Measurements from ENCODE around the gene KIFC3. TPM values are rescaled to one million over a fixed set of nuclear protein-coding genes. Genes with fewer than 3 reads are reported as not detected.
A peak's percentile ranks its signal among the peaks of the same experiment; 100 is the strongest.
"Not testable (repeated sequence)": the region's sequence is repeated elsewhere in the genome, so short reads cannot be mapped to it uniquely, and the experiment has no call there.

Gene KIFC3
- total RNA-seq, 3 donors from 2014 or later: 15.7 to 36.1 (median 35.1) TPM

DNA sequence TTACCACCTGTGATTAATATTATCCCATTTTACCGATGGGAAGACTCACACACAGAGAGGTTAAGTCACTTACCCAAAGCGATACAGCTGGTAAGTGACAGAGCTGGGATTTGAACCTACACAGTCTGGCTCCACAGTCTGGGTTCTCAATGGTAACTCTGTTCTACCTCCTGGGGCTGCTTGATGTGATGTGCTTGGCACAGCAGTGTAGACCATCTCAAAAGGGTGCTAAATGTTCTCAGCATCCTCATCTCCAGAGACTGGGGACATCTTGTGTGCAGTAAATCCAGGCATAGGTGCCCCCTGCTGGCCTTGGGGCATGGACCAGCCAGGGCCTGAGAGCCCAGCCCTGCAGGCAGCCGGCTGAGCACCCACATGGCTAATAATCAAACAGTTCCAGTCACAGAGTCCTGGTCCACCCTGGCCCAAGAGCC lies 82.1 kb downstream of the KIFC3 start:
- Histone ChIP-seq H3K9me3 (no peaks in the 10 kb centered on the region), H3K4me1 (no peaks in the 10 kb centered on the region), H3K36me3 (no peaks in the 10 kb centered on the region), H3K27ac (no peak overlapping the region), H3K27me3 (no peaks in the 10 kb centered on the region), H3K4me3 (no peak overlapping the region)
- TF ChIP-seq POLR2A (IDR thresholded peaks at IDR 0.05): no peak
- TF ChIP-seq, protein P1, sequence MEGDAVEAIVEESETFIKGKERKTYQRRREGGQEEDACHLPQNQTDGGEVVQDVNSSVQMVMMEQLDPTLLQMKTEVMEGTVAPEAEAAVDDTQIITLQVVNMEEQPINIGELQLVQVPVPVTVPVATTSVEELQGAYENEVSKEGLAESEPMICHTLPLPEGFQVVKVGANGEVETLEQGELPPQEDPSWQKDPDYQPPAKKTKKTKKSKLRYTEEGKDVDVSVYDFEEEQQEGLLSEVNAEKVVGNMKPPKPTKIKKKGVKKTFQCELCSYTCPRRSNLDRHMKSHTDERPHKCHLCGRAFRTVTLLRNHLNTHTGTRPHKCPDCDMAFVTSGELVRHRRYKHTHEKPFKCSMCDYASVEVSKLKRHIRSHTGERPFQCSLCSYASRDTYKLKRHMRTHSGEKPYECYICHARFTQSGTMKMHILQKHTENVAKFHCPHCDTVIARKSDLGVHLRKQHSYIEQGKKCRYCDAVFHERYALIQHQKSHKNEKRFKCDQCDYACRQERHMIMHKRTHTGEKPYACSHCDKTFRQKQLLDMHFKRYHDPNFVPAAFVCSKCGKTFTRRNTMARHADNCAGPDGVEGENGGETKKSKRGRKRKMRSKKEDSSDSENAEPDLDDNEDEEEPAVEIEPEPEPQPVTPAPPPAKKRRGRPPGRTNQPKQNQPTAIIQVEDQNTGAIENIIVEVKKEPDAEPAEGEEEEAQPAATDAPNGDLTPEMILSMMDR (IDR thresholded peaks at IDR 0.05): peak in 1 of 3 donors; percentile 24
- DNase-seq (ENCODE audit: low spot score in 2 of 2): no peak
- intact Hi-C loops (cut with DNase I; ENCODE audit: low total_unique reads): no loop called here

DNA sequence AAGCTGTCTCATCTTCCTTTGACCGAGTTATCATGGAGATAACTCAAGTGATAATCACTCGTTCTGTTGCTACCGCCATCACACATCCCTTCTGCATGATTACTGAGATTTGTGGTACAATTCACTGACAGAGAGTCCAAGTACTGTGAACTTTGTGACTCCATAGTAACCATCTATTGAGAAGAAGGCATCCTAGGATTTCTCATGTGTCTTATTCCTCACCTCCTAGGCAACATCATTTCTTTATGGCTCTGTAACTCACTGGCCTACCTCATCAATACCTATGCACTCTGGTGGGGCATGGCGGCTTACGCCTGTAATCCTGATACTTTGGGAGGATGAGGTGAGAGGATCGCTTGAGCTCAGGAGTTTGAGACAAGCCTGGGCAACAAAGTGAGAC lies 88.2 kb downstream of the KIFC3 start:
- intact Hi-C loops (cut with DNase I; ENCODE audit: low total_unique reads): no loop called here
- TF ChIP-seq POLR2A (IDR thresholded peaks at IDR 0.05) (no peak), POLR2AphosphoS5 (IDR thresholded peaks at IDR 0.05) (no peak)
- TF ChIP-seq, protein P1 (IDR thresholded peaks at IDR 0.05): no peak

DNA sequence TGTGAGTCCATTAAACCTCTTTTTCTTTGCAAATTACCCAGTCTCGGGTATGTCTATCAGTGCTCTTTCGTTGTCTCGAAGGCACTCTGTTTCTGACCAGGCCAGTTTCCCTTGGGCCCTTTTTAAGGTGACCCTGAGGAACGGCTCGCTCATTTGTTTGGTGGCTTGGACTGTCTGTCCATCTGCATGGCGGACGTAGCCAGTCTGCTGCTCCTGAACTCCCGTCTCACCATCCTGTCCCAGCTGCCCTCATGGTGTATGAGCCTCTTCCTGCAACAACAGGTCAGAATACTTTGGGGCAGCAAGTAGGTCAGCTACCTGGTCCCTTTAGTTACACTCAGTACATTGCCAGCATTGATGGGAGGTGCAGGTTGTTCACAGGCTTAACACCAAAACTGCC lies 88.7 kb downstream of the KIFC3 start:
- H3K4me1 ChIP-seq: no peaks in the 10 kb centered on the region
- intact Hi-C loops (cut with DNase I; ENCODE audit: low total_unique reads): loop anchor here (1.0 kb wide), 1 partner anchor 27 kb away; no protein-coding TSS in a partner anchor
- no peaks in the 10 kb centered on the region for H3K27me3 ChIP-seq
- no peak for TF ChIP-seq POLR2A (IDR thresholded peaks at IDR 0.05)
- TF ChIP-seq, protein P1 (IDR thresholded peaks at IDR 0.05): no peak
- no peak for TF ChIP-seq POLR2AphosphoS5 (IDR thresholded peaks at IDR 0.05)
- no peaks in the 10 kb centered on the region for H3K36me3 ChIP-seq
- no peak overlapping the region for H3K4me3 ChIP-seq
- DNase-seq (ENCODE audit: low spot score in 2 of 2): no peak
- no peaks in the 10 kb centered on the region for H3K9me3 ChIP-seq
- H3K27ac ChIP-seq: no peak overlapping the region

More for the DNA sequence above, 88.2 kb downstream of the KIFC3 start:
- Histone ChIP-seq H3K9me3 (no peaks in the 10 kb centered on the region), H3K4me1 (no peaks in the 10 kb centered on the region), H3K36me3 (no peaks in the 10 kb centered on the region), H3K27me3 (no peaks in the 10 kb centered on the region), H3K4me3 (no peak overlapping the region), H3K27ac (no peak overlapping the region)
- no peak for DNase-seq (ENCODE audit: low spot score in 2 of 2)

DNA sequence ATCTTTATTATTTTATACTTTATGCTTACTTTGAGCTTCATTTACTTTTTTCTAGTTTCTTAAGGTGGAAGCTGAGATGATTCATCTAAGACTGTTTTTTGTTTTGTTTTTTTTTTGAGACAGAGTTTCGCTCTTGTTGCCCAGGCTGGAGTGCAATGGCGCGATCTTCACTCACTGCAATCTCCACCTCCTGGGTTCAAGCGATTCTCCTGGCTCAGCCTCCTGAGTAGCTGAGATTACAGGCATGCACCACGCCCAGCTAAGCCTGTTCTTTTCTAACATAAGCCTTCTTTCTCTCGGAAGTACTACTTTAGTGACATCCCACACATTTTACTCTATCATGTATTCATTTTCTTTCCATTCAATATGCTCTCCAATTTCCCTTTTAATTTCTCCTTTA lies 89.7 kb downstream of the KIFC3 start:
- H3K36me3 ChIP-seq; DNase-seq (ENCODE audit: low spot score in 2 of 2): not testable (repeated sequence)

DNA sequence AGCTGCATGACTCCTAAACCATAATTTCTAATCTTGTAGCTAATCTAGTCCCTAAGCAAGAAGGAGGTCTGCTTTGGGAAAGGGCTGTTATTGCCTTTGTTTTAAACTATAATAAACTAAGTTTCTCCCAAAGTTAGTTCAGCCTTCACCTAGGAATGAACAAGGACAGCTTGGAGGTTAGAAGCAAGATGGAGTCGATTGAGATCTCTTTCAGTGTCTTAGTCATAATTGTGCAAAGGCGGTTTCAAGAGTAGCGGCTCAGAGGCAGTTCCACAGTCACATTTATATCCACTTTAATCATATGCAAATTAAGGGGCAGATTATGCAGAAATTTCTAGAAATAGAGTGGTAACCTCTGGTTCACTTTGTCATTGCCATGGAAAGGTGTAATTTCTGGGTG lies 90.3 kb downstream of the KIFC3 start:
- no peaks in the 10 kb centered on the region for H3K9me3 ChIP-seq
- intact Hi-C loops (cut with DNase I; ENCODE audit: low total_unique reads): no loop called here
- H3K36me3 ChIP-seq: no peaks in the 10 kb centered on the region
- no peaks in the 10 kb centered on the region for H3K4me1 ChIP-seq
- no peak overlapping the region for H3K27ac ChIP-seq
- no peak overlapping the region for H3K4me3 ChIP-seq
- no peaks in the 10 kb centered on the region for H3K27me3 ChIP-seq
- no peak for DNase-seq (ENCODE audit: low spot score in 2 of 2)
- TF ChIP-seq, protein P1 (IDR thresholded peaks at IDR 0.05): no peak
- TF ChIP-seq POLR2A (IDR thresholded peaks at IDR 0.05) (no peak), POLR2AphosphoS5 (IDR thresholded peaks at IDR 0.05) (no peak)

More for the DNA sequence above, 89.7 kb downstream of the KIFC3 start:
- H3K9me3 ChIP-seq; H3K27ac ChIP-seq; H3K27me3 ChIP-seq; H3K4me1 ChIP-seq; H3K4me3 ChIP-seq; intact Hi-C loops (cut with DNase I; ENCODE audit: low total_unique reads): not testable (repeated sequence)

DNA sequence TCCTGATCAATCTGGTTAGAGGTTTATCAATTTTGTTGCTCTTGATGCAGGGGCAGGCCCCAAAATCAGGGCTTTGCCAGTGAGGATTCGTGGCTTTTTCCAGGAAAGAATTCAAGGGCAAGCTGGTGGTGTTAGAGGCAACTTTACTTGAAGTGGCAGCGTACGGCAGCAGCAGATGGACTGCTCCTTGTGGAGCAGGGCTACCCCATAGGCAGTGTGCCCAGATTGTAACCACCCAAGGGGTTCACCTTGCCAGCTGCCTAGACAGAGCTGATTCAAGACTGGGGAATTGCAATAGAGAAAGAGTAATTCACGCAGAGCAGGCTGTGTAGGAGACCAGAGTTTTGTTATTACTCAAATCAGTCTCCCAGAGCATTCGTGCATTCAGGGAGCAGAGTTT lies 90.9 kb downstream of the KIFC3 start:
- no peak overlapping the region for H3K4me3 ChIP-seq
- H3K9me3 ChIP-seq: no peaks in the 10 kb centered on the region
- intact Hi-C loops (cut with DNase I; ENCODE audit: low total_unique reads): no loop called here
- H3K36me3 ChIP-seq: no peaks in the 10 kb centered on the region
- H3K4me1 ChIP-seq: no peaks in the 10 kb centered on the region
- DNase-seq (ENCODE audit: low spot score in 2 of 2): no peak
- TF ChIP-seq POLR2AphosphoS5 (IDR thresholded peaks at IDR 0.05): no peak
- TF ChIP-seq, protein P1 (IDR thresholded peaks at IDR 0.05): no peak
- no peak for TF ChIP-seq POLR2A (IDR thresholded peaks at IDR 0.05)
- no peaks in the 10 kb centered on the region for H3K27me3 ChIP-seq
- no peak overlapping the region for H3K27ac ChIP-seq

Data from breast epithelium (tissue), 4 donors.